GM19438 (cell line): ENCODE measurements around the gene GPR15.
"Not testable (repeated sequence)": the region's sequence is repeated elsewhere in the genome, so short reads cannot be mapped to it uniquely, and the experiment has no call there.

Experiments used
- ATAC-seq: cut with Tn5 transposase; IDR thresholded peaks from one replicate; pipeline ENCODE4 v1.9.1; 2021; ENCODE audit warnings: low read depth; ENCODE audit not compliant: unreplicated experiment

The GPR15 gene

GRCh38 chr3:98556164-98557130 is 24.7 kb downstream of the GPR15 start:
- ATAC-seq = peak; percentile 67

- ATAC-seq = no peak
These were observed 25.7 kb downstream of the GPR15 start for GRCh38 chr3:98557324-98558010.

- no peak for ATAC-seq
These were observed 26.5 kb downstream of the GPR15 start for GRCh38 chr3:98558100-98558827.

- not testable (repeated sequence) for ATAC-seq
These were observed 28.0 kb downstream of the GPR15 start for GRCh38 chr3:98559769-98560168.

GRCh38 chr3:98560911-98561310 is 29.1 kb downstream of the GPR15 start:
- no peak for ATAC-seq

- ATAC-seq = no peak
These were observed 30.1 kb downstream of the GPR15 start for GRCh38 chr3:98561727-98562521.

- ATAC-seq = peak; percentile 49
These were observed 32.0 kb downstream of the GPR15 start for GRCh38 chr3:98563661-98564281.

GRCh38 chr3:98564282-98565005 is 32.7 kb downstream of the GPR15 start:
- peak; percentile 3 for ATAC-seq

GRCh38 chr3:98565237-98565643 is 33.5 kb downstream of the GPR15 start:
- ATAC-seq = no peak

GRCh38 chr3:98565843-98566242 is 34.1 kb downstream of the GPR15 start:
- no peak for ATAC-seq

GRCh38 chr3:98567666-98568270 is 36.0 kb downstream of the GPR15 start:
- no peak for ATAC-seq

- no peak for ATAC-seq
These were observed 36.6 kb downstream of the GPR15 start for GRCh38 chr3:98568402-98568801.

- ATAC-seq = peak; percentile 56
These were observed 41.5 kb downstream of the GPR15 start for GRCh38 chr3:98573181-98573728.

- no peak for ATAC-seq
These were observed 42.4 kb downstream of the GPR15 start for GRCh38 chr3:98574132-98574531.

GRCh38 chr3:98577178-98577895 is 45.6 kb downstream of the GPR15 start:
- ATAC-seq = no peak

GRCh38 chr3:98580401-98581386 is 48.9 kb downstream of the GPR15 start:
- ATAC-seq = no peak

GRCh38 chr3:98581474-98581873 is 49.7 kb downstream of the GPR15 start:
- ATAC-seq = no peak
